ENCODE results near the gene TSPAN7.

DNA sequence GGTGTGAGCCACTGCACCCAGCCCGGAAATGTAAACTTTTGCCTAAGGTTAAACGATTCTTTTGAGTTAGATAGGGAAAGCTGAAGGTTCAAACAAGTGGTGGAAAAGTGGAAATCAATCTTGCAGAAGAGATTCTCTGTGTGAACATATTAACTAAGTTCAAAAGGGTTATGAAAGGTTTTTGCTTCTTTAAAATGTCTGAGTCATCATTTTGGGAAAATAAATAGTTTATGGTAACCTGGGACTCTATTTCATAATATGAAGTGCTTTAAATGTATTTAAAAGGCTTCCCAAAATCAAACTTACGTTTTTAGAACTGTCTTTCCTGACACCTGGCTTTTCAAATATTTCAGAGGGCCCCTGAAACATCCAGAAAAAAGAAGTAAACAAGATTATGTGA is 166.3 kb downstream of the TSPAN7 start:
- no peak for TF ChIP-seq EZH2 (IDR thresholded peaks at IDR 0.05; ENCODE audit: low read depth)
- TF ChIP-seq, protein P1, sequence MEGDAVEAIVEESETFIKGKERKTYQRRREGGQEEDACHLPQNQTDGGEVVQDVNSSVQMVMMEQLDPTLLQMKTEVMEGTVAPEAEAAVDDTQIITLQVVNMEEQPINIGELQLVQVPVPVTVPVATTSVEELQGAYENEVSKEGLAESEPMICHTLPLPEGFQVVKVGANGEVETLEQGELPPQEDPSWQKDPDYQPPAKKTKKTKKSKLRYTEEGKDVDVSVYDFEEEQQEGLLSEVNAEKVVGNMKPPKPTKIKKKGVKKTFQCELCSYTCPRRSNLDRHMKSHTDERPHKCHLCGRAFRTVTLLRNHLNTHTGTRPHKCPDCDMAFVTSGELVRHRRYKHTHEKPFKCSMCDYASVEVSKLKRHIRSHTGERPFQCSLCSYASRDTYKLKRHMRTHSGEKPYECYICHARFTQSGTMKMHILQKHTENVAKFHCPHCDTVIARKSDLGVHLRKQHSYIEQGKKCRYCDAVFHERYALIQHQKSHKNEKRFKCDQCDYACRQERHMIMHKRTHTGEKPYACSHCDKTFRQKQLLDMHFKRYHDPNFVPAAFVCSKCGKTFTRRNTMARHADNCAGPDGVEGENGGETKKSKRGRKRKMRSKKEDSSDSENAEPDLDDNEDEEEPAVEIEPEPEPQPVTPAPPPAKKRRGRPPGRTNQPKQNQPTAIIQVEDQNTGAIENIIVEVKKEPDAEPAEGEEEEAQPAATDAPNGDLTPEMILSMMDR (conservative IDR thresholded peaks at IDR 0.05), result no peak
